Smooth muscle cell (in vitro differentiated cells): ENCODE measurements around the gene C1orf35. TPM values are rescaled to one million over a fixed set of nuclear protein-coding genes. Genes with fewer than 3 reads are reported as not detected.

Experiments
- DNase-seq: peaks from one replicate; lab custom pipeline; 2025; ENCODE audit not compliant: unreplicated experiment; lab: John Stamatoyannopoulos, UW
- H2AFZ ChIP-seq: fragments of 200-600 bp; sonication (generic); 2 replicates; pipeline ENCODE4 v1.6.0; 2016; ENCODE audit warnings: antibody characterized with exemption, low read depth, mild to moderate bottlenecking
- H3F3A ChIP-seq: fragments of 200-600 bp; sonication (generic); 2 replicates; pipeline ENCODE4 v1.6.0; 2017; ENCODE audit warnings: antibody characterized with exemption, low read depth
- H3K27ac ChIP-seq: fragments of 200-600 bp; sonication (generic); 2 replicates; pipeline ENCODE4 v1.5.1; 2016; ENCODE audit warnings: low read depth, mild to moderate bottlenecking
- H3K27me3 ChIP-seq: fragments of 200-600 bp; sonication (generic); 2 replicates; pipeline ENCODE4 v1.6.1; 2016; ENCODE audit warnings: low read depth, mild to moderate bottlenecking
- H3K36me3 ChIP-seq: fragments of 200-600 bp; sonication (generic); 2 replicates; pipeline ENCODE4 v1.5.1; 2016; ENCODE audit warnings: low read depth
- H3K4me1 ChIP-seq: fragments of 200-600 bp; sonication (generic); 2 replicates; pipeline ENCODE4 v1.5.1; 2016; ENCODE audit warnings: low read depth
- H3K4me2 ChIP-seq: fragments of 200-600 bp; sonication (generic); 2 replicates; pipeline ENCODE4 v1.6.0; 2016; ENCODE audit warnings: mild to moderate bottlenecking
- H3K4me3 ChIP-seq: fragments of 200-600 bp; sonication (generic); 2 replicates; pipeline ENCODE4 v1.5.1; 2016; ENCODE audit warnings: mild to moderate bottlenecking
- H3K79me2 ChIP-seq: fragments of 200-600 bp; sonication (generic); 2 replicates; pipeline ENCODE4 v1.6.0; 2016; ENCODE audit warnings: low read depth, mild to moderate bottlenecking
- H3K9ac ChIP-seq: fragments of 200-600 bp; sonication (generic); 2 replicates; pipeline ENCODE4 v1.6.0; 2016; ENCODE audit warnings: low read depth
- H3K9me3 ChIP-seq: fragments of 200-600 bp; sonication (generic); replicated peaks from 2 replicates; pipeline ENCODE4 v1.5.1; 2016; ENCODE audit warnings: low read depth
- H4K20me1 ChIP-seq: fragments of 200-600 bp; sonication (generic); 2 replicates; pipeline ENCODE4 v1.6.0; 2016; ENCODE audit warnings: low read depth
- WGBS: methylation state at CpG from one replicate; pipeline ENCODE4 v1.1.7; 2016; ENCODE audit warnings: low lambda C conversion rate; 5-methylcytosine and 5-hydroxymethylcytosine counted together
- polyA plus RNA-seq: library from polyadenylated mRNA; unstranded; fragments of >200 nt; fragmentation: Nextera tagmentation; extraction: Ambion mirVana; gene quantifications from 2 replicates; pipeline ENCODE4 v1.2.1, GENCODE V29; 2016
- total RNA-seq: library from RNA; depleted of rRNA; stranded (reverse); fragments of >200 nt; gene quantifications from 2 replicates; pipeline ENCODE4 v1.2.3, GENCODE V29; 2014
- TF ChIP-seq, protein P1 (sequence below): fragments of 200-600 bp; sonication (generic); IDR thresholded peaks from 2 replicates; pipeline ENCODE4 v1.5.1; 2017; ENCODE audit warnings: borderline replicate concordance, mild to moderate bottlenecking, antibody characterized with exemption; ENCODE audit not compliant: insufficient read depth, poor library complexity, severe bottlenecking

The C1orf35 gene
- total and polyA plus RNA-seq, 2 experiments from 2014 or later = 7.6 to 18.7 TPM

DNA sequence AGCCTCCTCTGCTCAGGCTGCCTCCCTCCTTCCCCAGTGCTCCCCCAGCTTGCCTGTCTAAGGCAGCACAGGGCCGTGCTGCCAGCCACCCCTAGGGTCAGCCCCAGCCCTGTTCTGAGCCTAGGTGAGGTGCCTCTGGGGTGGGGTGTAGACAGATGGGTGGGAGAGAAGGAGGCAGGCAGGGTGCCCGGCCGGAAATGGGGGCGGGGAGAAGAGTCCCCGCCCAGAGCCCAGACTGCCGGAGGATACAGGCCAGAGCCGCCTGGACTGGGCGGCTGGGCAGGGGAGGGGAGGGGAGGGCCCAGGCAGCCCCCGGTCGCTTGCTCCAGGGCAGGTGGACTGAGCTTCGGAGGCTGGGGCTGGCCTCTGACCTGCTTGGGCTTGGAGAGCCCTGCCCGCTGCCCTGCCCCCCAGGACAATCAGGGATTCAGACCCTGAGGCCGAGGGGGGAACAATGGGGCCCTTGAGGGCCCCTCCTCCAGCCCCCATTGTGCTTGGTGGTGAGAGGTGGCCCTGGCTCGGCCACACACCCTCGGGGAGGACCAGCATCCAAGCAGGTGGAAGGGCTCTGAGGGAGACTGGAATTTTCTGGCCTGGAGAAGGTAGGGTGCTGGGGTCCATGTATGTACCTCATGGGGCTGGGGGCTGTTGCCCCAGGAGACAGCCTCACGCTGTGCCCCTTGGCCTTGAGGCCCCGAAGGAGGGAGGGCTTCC is 46.4 kb upstream of the C1orf35 start, which contains the start of gene GJC2:
Gene GJC2, plus strand, starts transcription at position 525 of the 714 bp plus-strand sequence. CDS start 7,829 bp downstream, outside the sequence.
- Histone ChIP-seq H4K20me1 (peaks cover 63% of the 10 kb centered on the region), H3K4me2 (no peak within 1 kb of the TSS), H3K27me3 (no peaks in the 10 kb centered on the region), H3K4me1 (peaks cover 8% of the 10 kb centered on the region), H3K4me3 (no peak within 1 kb of the TSS), H3K9me3 (no peaks in the 10 kb centered on the region), H3K9ac (no peak within 1 kb of the TSS), H3K27ac (no peak within 1 kb of the TSS), H3K36me3 (no peaks in the 10 kb centered on the region), H2AFZ (no peak within 1 kb of the TSS), H3F3A (no peaks in the 10 kb centered on the region), H3K79me2 (peaks cover 13% of the 10 kb centered on the region)
- TF ChIP-seq, protein P1, sequence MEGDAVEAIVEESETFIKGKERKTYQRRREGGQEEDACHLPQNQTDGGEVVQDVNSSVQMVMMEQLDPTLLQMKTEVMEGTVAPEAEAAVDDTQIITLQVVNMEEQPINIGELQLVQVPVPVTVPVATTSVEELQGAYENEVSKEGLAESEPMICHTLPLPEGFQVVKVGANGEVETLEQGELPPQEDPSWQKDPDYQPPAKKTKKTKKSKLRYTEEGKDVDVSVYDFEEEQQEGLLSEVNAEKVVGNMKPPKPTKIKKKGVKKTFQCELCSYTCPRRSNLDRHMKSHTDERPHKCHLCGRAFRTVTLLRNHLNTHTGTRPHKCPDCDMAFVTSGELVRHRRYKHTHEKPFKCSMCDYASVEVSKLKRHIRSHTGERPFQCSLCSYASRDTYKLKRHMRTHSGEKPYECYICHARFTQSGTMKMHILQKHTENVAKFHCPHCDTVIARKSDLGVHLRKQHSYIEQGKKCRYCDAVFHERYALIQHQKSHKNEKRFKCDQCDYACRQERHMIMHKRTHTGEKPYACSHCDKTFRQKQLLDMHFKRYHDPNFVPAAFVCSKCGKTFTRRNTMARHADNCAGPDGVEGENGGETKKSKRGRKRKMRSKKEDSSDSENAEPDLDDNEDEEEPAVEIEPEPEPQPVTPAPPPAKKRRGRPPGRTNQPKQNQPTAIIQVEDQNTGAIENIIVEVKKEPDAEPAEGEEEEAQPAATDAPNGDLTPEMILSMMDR = no peak
- DNase-seq = no peak
- 68% methylated on average over 10 of the region's 17 CpGs for WGBS

GRCh38 chr1:228148935-228149405 is 45.8 kb upstream of the C1orf35 start:
- no peak overlapping the region for H3K9ac ChIP-seq
- no peak overlapping the region for H3K4me2 ChIP-seq
- no peaks in the 10 kb centered on the region for H3K27me3 ChIP-seq
- H3K4me1 ChIP-seq = peaks cover 8% of the 10 kb centered on the region
- H2AFZ ChIP-seq = no peak overlapping the region
- H3K79me2 ChIP-seq = peaks cover 18% of the 10 kb centered on the region
- peaks cover 68% of the 10 kb centered on the region for H4K20me1 ChIP-seq
- DNase-seq = no peak
- no peaks in the 10 kb centered on the region for H3F3A ChIP-seq
- TF ChIP-seq, protein P1 = no peak
- H3K36me3 ChIP-seq = no peaks in the 10 kb centered on the region
- 90% methylated on average over 8 of the region's 8 CpGs for WGBS
- H3K4me3 ChIP-seq = no peak overlapping the region
- H3K9me3 ChIP-seq = no peaks in the 10 kb centered on the region
- H3K27ac ChIP-seq = no peak overlapping the region

DNA sequence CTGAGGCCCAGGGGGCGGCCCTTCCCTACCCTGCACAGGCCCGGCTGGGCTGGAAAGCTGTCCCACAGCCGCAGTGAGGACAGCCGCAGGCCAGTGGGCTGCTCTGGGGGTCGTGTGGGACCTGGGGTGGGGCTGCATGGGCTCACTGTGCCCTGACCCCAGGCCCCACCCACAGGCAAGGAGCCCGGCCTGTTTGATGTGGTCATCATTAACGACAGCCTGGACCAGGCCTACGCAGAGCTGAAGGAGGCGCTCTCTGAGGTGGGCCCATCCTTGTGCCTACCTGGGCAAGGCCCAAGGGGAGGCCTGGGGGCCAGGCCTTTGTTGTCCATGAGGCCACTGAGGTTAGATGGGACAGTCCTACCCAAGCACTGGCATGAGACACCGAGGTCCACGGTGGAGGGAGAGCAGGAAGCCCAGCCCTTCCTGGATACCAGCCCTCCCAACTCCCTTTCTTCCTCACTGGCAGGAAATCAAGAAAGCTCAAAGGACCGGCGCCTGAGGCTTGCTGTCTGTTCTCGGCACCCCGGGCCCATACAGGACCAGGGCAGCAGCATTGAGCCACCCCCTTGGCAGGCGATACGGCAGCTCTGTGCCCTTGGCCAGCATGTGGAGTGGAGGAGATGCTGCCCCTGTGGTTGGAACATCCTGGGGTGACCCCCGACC is 45.2 kb upstream of the C1orf35 start:
- no peaks in the 10 kb centered on the region for H3K9me3 ChIP-seq
- H3K27ac ChIP-seq = no peak overlapping the region
- H3K36me3 ChIP-seq = no peaks in the 10 kb centered on the region
- H3K4me1 ChIP-seq = peaks cover 8% of the 10 kb centered on the region
- no peak overlapping the region for H3K4me3 ChIP-seq
- H3F3A ChIP-seq = no peaks in the 10 kb centered on the region
- no peak for DNase-seq
- H2AFZ ChIP-seq = no peak overlapping the region
- H3K27me3 ChIP-seq = no peaks in the 10 kb centered on the region
- no peak overlapping the region for H3K4me2 ChIP-seq
- peaks cover 75% of the 10 kb centered on the region for H4K20me1 ChIP-seq
- 95% methylated on average over 17 of the region's 18 CpGs for WGBS
- H3K79me2 ChIP-seq = peaks cover 25% of the 10 kb centered on the region
- no peak overlapping the region for H3K9ac ChIP-seq
- TF ChIP-seq, protein P1 = no peak
